GM12873 (cell line): ENCODE data around the gene PEAK3.

Experiments used
- TF ChIP-seq, protein P1 (sequence below): IDR thresholded peaks from 2 replicates; pipeline ENCODE4 v1.5.1; 2012; ENCODE audit warnings: low read depth, mild to moderate bottlenecking, moderate library complexity, low read length, control low read depth; ENCODE audit not compliant: insufficient read depth; ENCODE audit errors: missing control alignments

Gene PEAK3

DNA sequence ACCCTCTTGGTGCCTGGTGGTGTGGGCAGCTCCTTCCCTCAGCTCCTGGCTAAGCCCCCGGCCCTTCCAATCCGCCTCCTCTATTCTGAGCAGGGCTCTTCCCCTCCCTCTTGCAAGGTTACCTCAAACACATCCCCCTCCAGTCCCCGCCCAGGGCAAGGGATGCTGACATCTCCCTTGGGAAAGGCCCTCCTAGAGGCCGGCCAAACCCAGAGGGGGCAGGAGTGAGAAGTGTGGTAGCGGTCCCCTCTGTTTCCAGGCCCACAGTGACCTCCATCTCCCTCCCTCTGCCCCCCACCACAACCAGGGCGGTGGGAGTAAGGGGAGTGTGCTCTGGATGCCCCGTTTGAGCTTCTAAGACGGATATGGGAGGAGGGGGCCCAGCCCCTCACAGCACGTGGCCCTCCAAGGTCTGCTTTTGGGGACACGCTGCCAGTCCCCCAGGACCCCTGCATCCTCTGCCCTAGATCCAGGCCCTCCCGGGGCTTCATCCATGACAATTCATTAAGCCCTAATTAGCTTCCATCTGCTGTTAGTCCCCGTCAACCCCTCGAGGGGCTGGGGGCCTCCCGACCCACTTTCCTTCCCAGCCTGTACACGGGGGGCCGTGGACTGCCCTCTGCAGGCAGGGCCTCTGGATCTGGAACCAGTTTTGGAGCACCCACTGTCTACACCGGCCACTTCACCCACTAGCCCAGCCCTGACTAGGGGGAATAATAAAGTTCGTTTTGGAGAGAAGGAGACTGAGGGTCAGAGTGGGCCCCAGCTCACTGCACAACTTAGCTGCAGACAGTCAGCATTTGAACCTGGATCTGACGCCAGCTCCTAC, 23.7 kb upstream of the PEAK3 start:
- TF ChIP-seq, protein P1, sequence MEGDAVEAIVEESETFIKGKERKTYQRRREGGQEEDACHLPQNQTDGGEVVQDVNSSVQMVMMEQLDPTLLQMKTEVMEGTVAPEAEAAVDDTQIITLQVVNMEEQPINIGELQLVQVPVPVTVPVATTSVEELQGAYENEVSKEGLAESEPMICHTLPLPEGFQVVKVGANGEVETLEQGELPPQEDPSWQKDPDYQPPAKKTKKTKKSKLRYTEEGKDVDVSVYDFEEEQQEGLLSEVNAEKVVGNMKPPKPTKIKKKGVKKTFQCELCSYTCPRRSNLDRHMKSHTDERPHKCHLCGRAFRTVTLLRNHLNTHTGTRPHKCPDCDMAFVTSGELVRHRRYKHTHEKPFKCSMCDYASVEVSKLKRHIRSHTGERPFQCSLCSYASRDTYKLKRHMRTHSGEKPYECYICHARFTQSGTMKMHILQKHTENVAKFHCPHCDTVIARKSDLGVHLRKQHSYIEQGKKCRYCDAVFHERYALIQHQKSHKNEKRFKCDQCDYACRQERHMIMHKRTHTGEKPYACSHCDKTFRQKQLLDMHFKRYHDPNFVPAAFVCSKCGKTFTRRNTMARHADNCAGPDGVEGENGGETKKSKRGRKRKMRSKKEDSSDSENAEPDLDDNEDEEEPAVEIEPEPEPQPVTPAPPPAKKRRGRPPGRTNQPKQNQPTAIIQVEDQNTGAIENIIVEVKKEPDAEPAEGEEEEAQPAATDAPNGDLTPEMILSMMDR = no peak

DNA sequence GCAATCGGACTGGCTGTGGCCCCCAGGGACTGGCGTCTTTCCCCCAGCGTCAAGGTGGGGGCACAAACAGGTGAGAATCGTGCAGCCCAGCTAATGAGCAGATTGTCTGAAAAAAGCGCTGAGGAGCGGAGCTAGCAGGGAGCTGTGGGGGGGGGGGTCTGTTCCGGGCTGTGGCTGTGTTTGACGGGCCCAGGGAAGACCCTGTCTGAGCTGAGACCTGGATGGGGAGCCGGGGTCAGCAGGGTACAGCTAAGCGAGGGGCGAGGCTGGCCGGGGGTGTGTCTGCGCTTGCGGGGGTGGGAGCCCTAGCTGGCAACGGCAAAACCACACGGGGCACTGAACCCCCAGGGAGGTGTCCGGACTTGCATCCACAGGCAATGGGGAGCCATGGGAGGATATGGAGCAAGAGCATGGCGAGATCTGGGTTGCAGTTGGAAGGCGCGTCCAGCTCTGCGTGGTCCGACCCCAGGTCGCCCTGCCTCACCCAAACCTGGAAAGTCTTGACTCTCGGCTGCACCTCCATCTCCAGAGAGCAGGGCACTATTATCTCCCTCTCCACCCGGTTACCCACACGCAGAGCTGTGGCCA, 21.3 kb upstream of the PEAK3 start:
- TF ChIP-seq, protein P1 = no peak

DNA sequence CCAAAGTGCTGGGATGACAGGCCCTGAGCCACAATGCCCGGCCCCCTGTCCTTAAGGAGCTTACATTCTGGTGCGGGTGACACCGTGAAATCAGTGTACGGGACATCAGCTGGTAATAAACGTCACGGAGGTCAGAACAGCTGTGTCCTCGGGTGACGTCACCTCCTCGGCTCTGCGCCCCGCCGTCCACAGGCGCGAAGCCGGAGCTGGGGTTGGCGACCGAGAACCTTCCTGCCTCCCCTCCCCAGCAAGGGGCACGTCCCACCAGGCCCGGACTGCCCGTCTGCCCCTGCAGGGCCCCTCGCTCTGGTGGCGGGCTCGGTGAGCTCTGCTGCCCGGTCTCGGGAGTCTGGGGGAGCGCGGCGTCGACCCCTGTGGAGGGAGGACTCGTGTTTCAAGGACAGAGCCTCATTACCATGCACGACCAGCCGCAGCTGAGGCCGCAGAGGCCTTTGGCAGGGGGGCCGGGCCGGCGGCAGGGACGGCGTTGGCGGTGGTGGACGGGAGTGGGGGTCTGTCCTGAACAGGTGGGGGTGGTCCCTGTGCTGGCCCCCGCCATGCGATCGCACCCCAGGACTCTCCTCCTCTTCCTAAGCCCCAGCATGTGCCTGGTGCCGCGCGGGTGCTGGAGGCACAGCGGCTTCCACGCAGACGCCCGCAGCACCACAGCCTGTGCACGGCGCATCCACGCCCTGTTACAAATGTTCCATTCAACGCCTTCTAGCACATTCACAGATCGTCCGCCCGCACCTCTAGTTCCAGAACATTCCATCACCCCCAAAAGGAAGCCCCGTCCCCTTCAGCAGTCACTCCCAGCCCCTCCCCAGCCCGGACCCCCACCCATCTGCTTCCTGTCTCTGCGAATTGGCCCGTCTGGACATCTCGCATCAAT, 20.6 kb upstream of the PEAK3 start:
- TF ChIP-seq, protein P1 = no peak

DNA sequence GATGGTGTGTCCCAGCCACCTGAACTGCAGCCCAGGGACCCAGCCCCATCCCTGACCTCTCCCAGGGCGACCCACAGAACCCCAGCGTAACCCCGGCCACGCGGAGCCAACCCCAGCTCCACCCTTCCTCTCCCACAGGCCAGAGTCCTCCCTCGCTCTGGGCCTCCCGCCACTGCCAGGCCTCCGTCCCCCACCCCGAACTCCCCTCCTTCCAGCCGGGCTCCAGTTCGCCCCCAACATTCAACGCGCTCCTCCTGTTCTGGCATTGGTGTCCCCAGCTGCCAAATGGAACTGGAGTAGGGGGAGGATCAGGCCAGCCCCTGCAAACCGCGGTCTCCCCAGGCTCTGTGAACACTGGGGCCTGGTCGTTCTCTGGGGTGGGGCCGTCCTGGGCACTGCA, 18.6 kb upstream of the PEAK3 start:
- TF ChIP-seq, protein P1 = no peak

DNA sequence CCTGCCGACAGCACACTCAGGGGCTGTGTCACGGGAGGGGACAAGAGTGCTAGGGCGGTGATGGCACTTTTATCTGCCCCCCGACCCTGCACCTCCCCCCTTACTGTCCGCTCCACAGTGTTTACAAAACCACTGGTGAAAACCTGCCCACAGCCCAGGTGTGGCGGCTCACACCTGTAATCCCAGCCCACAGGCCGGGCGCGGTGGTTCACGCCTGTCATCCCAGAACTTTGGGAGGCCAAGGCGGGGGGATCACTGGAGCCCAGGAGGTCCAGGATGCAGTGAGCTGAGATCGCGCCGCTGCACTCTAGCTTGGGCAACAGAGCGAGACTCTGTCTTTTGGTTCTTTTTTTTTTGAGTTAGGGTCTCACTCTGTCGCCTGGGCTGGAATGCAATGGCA, 14.2 kb upstream of the PEAK3 start:
- TF ChIP-seq, protein P1 = no peak

DNA sequence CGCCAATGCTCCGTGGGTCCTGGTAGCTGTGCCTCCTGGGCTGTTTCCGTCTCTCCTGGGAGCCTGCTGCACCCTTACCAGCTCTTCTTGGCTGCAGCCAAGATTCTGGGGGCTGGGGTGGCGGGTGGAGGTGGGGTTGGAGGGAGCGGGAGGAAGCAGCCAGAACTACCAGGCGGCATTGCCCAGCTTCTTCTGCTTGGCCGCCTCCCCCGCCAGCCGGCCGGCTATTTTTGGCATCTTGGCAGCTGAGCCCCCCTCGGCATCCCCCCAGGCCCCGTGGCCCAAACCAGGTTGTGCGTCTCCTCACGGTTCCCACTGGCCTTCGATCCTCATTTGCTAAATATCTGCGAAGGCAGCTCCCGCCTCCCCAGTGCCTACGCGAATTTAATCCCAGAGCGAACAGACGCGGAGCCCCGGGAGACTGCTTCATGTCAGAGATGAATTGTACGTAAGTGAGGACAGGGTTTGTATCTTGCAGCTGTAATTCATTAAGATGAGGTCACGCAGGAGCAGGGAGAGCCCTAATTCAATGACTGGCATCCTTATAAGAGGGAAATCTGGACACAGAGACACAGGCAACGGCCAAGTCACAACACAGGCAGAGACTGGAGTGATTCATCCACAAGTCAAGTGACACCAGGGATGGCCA, 12.8 kb upstream of the PEAK3 start:
- TF ChIP-seq, protein P1 = no peak

DNA sequence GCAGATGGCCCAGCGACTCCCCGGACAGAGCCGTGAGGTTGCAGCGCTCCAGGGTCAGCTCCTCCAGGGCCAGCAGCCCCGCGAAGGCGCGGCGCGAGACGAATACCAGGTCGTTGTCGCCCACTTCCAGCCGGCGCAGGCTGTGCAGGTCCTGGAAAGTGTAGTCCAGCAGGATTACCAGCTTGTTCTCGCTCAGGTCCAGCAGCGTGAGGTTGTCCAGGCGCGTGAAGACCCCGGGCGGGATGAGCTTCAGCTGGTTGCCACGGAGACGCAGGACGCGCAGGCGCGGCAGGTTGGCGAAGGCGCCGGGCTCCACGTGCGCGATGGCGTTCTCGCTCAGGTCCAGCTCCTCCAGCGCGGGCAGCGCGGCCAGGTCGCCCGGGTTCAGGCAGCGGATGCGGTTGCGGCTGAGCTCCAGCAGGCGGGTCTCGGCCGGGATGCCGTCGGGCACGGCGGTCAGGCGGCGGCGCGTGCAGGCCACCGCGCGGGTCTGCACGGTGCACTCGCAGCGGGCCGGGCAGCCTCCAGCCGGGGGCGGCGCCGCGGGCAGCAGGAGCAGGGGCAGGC, 9.3 kb upstream of the PEAK3 start:
- TF ChIP-seq, protein P1 = no peak
